HCT116 (cell line): ENCODE measurements around the gene CREB3L1. TPM values are rescaled to one million over a fixed set of nuclear protein-coding genes. Genes with fewer than 3 reads are reported as not detected.

Experiments used
- ATAC-seq: fragments of 200-7000 bp; cut with Tn5 transposase; 2 replicates; pipeline ENCODE4 v1.9.1; 2020; ENCODE audit warnings: mild to moderate bottlenecking, moderate library complexity
- BruUV-seq: library from RNA; stranded (reverse); fragments of 400-500 nt; replicated peaks from 2 replicates; lab custom pipeline; 2021; lab: Mats Ljungman, UMichigan
- CTCF ChIA-PET: fragments of 300-600 bp; sonication (Branson Sonifier 250); formaldehyde crosslinking; loops from one replicate; lab custom pipeline; 2021; ENCODE audit warnings: antibody characterized with exemption; lab: Charles Lee
- POLR2A ChIA-PET: fragments of 300-600, 350-600 bp; sonication (Branson Sonifier 250); formaldehyde crosslinking; loops from one replicate; lab custom pipeline; 2021; ENCODE audit warnings: antibody characterized with exemption; lab: Charles Lee
- RAD21 ChIA-PET, 2 experiments: fragments of 300-600 bp; sonication (Branson Sonifier 250); formaldehyde crosslinking; loops; one replicate each; lab custom pipeline; 2023; ENCODE audit warnings: low total read pairs in 2 of 2; ENCODE audit not compliant: uncharacterized antibody in 2 of 2, unreplicated experiment in 2 of 2, low non-redundant PET in 1 of 2; lab: Charles Lee
- DNase-seq: peaks from one replicate; pipeline ENCODE4 v3.0.0-alpha.2; 2010; ENCODE audit warnings: low read depth, low spot score
- H2AFZ ChIP-seq: fragments of 200-600 bp; shearing (Covaris generic), sonication (generic); 2 replicates; pipeline ENCODE4 v1.6.1; 2017; ENCODE audit warnings: low read depth, mixed run types, mixed read lengths, antibody characterized with exemption, low read length; ENCODE audit not compliant: poor library complexity, severe bottlenecking
- H3K27ac ChIP-seq: 2 replicates; pipeline ENCODE4 v1.5.1; 2012; ENCODE audit warnings: low read depth, low read length
- H3K27me3 ChIP-seq: fragments of 200-600 bp; sonication (generic); 2 replicates; pipeline ENCODE4 v1.6.1; 2016; ENCODE audit warnings: mixed run types, low read length, mixed read lengths; ENCODE audit not compliant: insufficient read depth
- H3K36me3 ChIP-seq, 2 experiments: fragments of 200-500 bp in 1 of 2; fragments of 200-600 bp in 1 of 2; sonication (Bioruptor generic) in 1 of 2; sonication (generic) in 1 of 2; 2 replicates each; pipeline versions ENCODE4 v1.5.1 to v1.6.1; 2014 to 2016; ENCODE audit warnings: low read length in 2 of 2, inconsistent platforms in 1 of 2, mixed read lengths in 1 of 2, mixed run types in 1 of 2; ENCODE audit not compliant: insufficient read depth in 2 of 2, control insufficient read depth in 1 of 2
- H3K4me1 ChIP-seq, 2 experiments: fragments of 200-600 bp in 1 of 2; sonication (generic) in 1 of 2; 2 replicates each; pipeline versions ENCODE4 v1.5.1 to v1.6.1; 2012 to 2017; ENCODE audit warnings: low read length in 2 of 2, inconsistent platforms in 1 of 2, mild to moderate bottlenecking in 1 of 2, mixed read lengths in 1 of 2, mixed run types in 1 of 2, moderate library complexity in 1 of 2; ENCODE audit not compliant: insufficient read depth in 2 of 2, control insufficient read depth in 1 of 2
- H3K4me2 ChIP-seq: fragments of 200-600 bp; sonication (generic); 2 replicates; pipeline ENCODE4 v1.6.1; 2017; ENCODE audit warnings: mixed run types, low read length, mixed read lengths
- H3K4me3 ChIP-seq, 2 experiments: fragments of 200-600 bp in 1 of 2; sonication (generic) in 1 of 2; replicated peaks in 1 of 2; 2 replicates each; pipeline ENCODE4 v1.5.1; 2011 to 2016; ENCODE audit warnings: low read length in 2 of 2, control low read depth in 1 of 2, low read depth in 1 of 2, mild to moderate bottlenecking in 1 of 2, mixed read lengths in 1 of 2, mixed run types in 1 of 2
- H3K79me2 ChIP-seq: fragments of 200-600 bp; sonication (generic); 2 replicates; pipeline ENCODE4 v1.6.1; 2017; ENCODE audit warnings: mild to moderate bottlenecking, mixed run types, low read length, moderate library complexity, mixed read lengths; ENCODE audit not compliant: insufficient read depth
- H3K9ac ChIP-seq: fragments of 200-600 bp; sonication (generic); 2 replicates; pipeline ENCODE4 v1.6.1; 2016; ENCODE audit warnings: low read length, mixed read lengths
- H3K9me2 ChIP-seq: fragments of 200-600 bp; sonication (generic), shearing (Covaris generic); 2 replicates; pipeline ENCODE4 v1.6.1; 2017; ENCODE audit warnings: mixed run types, mild to moderate bottlenecking, moderate library complexity; ENCODE audit not compliant: insufficient read depth
- H3K9me3 ChIP-seq, 2 experiments: fragments of 200-500 bp in 1 of 2; fragments of 200-600 bp in 1 of 2; sonication (Bioruptor generic) in 1 of 2; sonication (generic) in 1 of 2; 2 replicates each; pipeline ENCODE4 v1.6.1; 2014 to 2017; ENCODE audit warnings: low read length in 2 of 2, mixed read lengths in 2 of 2, inconsistent platforms in 1 of 2, low read depth in 1 of 2, mild to moderate bottlenecking in 1 of 2, mixed run types in 1 of 2, moderate library complexity in 1 of 2; ENCODE audit not compliant: control insufficient read depth in 1 of 2, insufficient read depth in 1 of 2
- H4K20me1 ChIP-seq: fragments of 200-600 bp; sonication (generic), shearing (Covaris generic); 2 replicates; pipeline ENCODE4 v1.6.1; 2017; ENCODE audit warnings: mixed run types, mild to moderate bottlenecking, moderate library complexity; ENCODE audit not compliant: insufficient read depth
- CBX3 ChIP-seq: IDR thresholded peaks from 2 replicates; pipeline ENCODE4 v1.6.1; 2012; ENCODE audit warnings: low read depth
- CEBPB ChIP-seq: IDR thresholded peaks from 2 replicates; pipeline ENCODE4 v1.6.1; 2012; ENCODE audit warnings: low read depth
- FOSL1 ChIP-seq: IDR thresholded peaks from 2 replicates; pipeline ENCODE4 v1.6.1; 2012; ENCODE audit warnings: low read depth
- JUND ChIP-seq: IDR thresholded peaks from 2 replicates; pipeline ENCODE4 v1.6.1; 2012
- POLR2A ChIP-seq: IDR thresholded peaks from 2 replicates; pipeline ENCODE4 v1.7.0; 2011; ENCODE audit warnings: borderline replicate concordance; ENCODE audit not compliant: insufficient read depth, insufficient read length; ENCODE audit errors: extremely low read depth
- POLR2AphosphoS5 ChIP-seq: IDR thresholded peaks from 2 replicates; pipeline ENCODE4 v1.6.1; 2011; ENCODE audit warnings: mild to moderate bottlenecking, low read depth, low read length, moderate library complexity
- RAD21 ChIP-seq: IDR thresholded peaks from 2 replicates; pipeline ENCODE4 v1.6.1; 2012; ENCODE audit warnings: low read depth, mild to moderate bottlenecking
- SIN3A ChIP-seq: IDR thresholded peaks from 2 replicates; pipeline ENCODE4 v1.6.1; 2012; ENCODE audit warnings: low read depth
- TCF7L2 ChIP-seq: IDR thresholded peaks from 2 replicates; pipeline ENCODE4 v1.7.0; 2011; ENCODE audit warnings: borderline replicate concordance, inconsistent platforms; ENCODE audit not compliant: insufficient read depth, insufficient read length; ENCODE audit errors: extremely low read depth
- YY1 ChIP-seq: IDR thresholded peaks from 2 replicates; pipeline ENCODE4 v1.6.1; 2011; ENCODE audit warnings: low read length, low read depth, moderate library complexity, mild to moderate bottlenecking; ENCODE audit not compliant: insufficient replicate concordance; ENCODE audit errors: extremely low read depth
- ZFX ChIP-seq: fragments of 450-650 bp; IDR thresholded peaks from 2 replicates; pipeline ENCODE4 v1.6.1; 2017
- intact Hi-C: fragments of 100-400 bp; cut with micrococcal nuclease; formaldehyde crosslinking; loops from 2 replicates; pipeline ENCODE4 v1.10.0; 2022
- total RNA-seq: library from RNA; stranded (reverse); gene quantifications from one replicate; pipeline ENCODE4 v1.2.1, GENCODE V29; 2021; ENCODE audit not compliant: unreplicated experiment
- TF ChIP-seq, protein P1 (sequence below): IDR thresholded peaks from 2 replicates; pipeline ENCODE4 v1.6.1; 2012
- TF ChIP-seq, protein P2 (sequence below): IDR thresholded peaks from 2 replicates; pipeline ENCODE4 v1.6.1; 2011; ENCODE audit warnings: mild to moderate bottlenecking, low read length, moderate library complexity; ENCODE audit not compliant: insufficient replicate concordance; ENCODE audit errors: extremely low read depth
- TF ChIP-seq, protein P3 (sequence below), 3 experiments: fragments of 200-600 bp in 1 of 3; sonication (generic) in 1 of 3; IDR thresholded peaks in 2 of 3; conservative IDR thresholded peaks in 1 of 3; 2 replicates each; pipeline ENCODE4 v1.5.1; 2012 to 2017; ENCODE audit warnings: low read depth in 2 of 3, low read length in 2 of 3, antibody characterized with exemption in 1 of 3, borderline replicate concordance in 1 of 3, control low read depth in 1 of 3, mild to moderate bottlenecking in 1 of 3, mixed read lengths in 1 of 3, mixed run types in 1 of 3, moderate library complexity in 1 of 3; ENCODE audit not compliant: insufficient read depth in 1 of 3

The CREB3L1 gene
- total RNA-seq, 1 experiment from 2014 or later, result 0.37 TPM

DNA sequence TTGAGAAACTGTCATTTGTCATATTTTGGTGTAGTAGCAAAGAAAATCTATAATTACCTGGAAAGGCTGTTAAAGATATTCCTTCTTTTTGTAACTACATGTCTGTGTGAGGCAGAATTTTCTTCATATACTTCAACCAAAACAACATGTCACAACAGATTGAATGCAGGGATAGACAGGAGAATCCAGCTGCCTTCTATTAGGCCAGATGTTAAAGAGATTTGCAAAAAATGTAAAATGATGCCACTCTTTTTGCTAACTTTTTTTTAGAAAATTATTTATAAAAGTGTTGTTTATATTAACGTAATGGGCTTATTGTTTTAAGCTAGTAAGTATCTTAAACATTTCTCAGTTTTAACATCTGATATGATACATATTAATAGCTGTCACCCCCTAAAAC, 82.5 kb downstream of the CREB3L1 start:
- POLR2A ChIA-PET, result interaction anchor here (0.6 kb wide), 1 partner anchor 239 kb away, joined by 5 read pairs; no protein-coding TSS in a partner anchor
- H3K4me2 ChIP-seq, result no peak overlapping the region
- TF ChIP-seq CEBPB, result no peak
- no peak for TF ChIP-seq FOSL1
- no peak for TF ChIP-seq POLR2A
- no peak for TF ChIP-seq SIN3A
- TF ChIP-seq YY1, result no peak
- TF ChIP-seq ZFX, result no peak
- no peak for TF ChIP-seq JUND
- no peak for TF ChIP-seq TCF7L2
- no peak for TF ChIP-seq CBX3
- no peaks in the 10 kb centered on the region for H4K20me1 ChIP-seq
- no peaks in the 10 kb centered on the region for H3K27me3 ChIP-seq
- DNase-seq, result no peak
- no peak overlapping the region for H3K4me3 ChIP-seq
- no peak overlapping the region for H3K27ac ChIP-seq
- H3K9me3 ChIP-seq, result no peaks in the 10 kb centered on the region
- peaks cover 68% of the 10 kb centered on the region for H3K79me2 ChIP-seq
- no peak for ATAC-seq
- peaks cover 20 to 40% of the 10 kb centered on the region in 2 experiments for H3K4me1 ChIP-seq
- RAD21 ChIA-PET, result no interaction called here
- intact Hi-C loops, result no loop called here
- H3K9ac ChIP-seq, result no peak overlapping the region
- H3K36me3 ChIP-seq, result no peaks in the 10 kb centered on the region
- H3K9me2 ChIP-seq, result no peaks in the 10 kb centered on the region
- no peak overlapping the region for H2AFZ ChIP-seq
- CTCF ChIA-PET, result interaction anchor here (1.0 to 2.5 kb wide), 4 partner anchors 7 to 111 kb away, joined by 3 to 10 read pairs (median 4); partner anchors contain the start of gene DGKZ
- no TSS peak for BruUV-seq

GRCh38 chr11:46360878-46361277, 83.4 kb downstream of the CREB3L1 start:
- intact Hi-C loops, result no loop called here
- H3K79me2 ChIP-seq, result peaks cover 69% of the 10 kb centered on the region
- H3K9ac ChIP-seq, result no peak overlapping the region
- H3K4me2 ChIP-seq, result no peak overlapping the region
- DNase-seq (no peak), ATAC-seq (no peak)
- BruUV-seq, result no TSS peak
- POLR2A ChIA-PET, result interaction anchor here (0.6 to 0.8 kb wide), 2 partner anchors 117 to 240 kb away, joined by 3 to 5 read pairs; no protein-coding TSS in a partner anchor
- RAD21 ChIA-PET, result no interaction called here
- no peaks in the 10 kb centered on the region for H3K27me3 ChIP-seq
- no peak overlapping the region for H2AFZ ChIP-seq
- no peaks in the 10 kb centered on the region for H3K9me3 ChIP-seq
- no peak overlapping the region; the same call in 1 of the 2 replicates for H3K27ac ChIP-seq
- no peaks in the 10 kb centered on the region for H3K9me2 ChIP-seq
- H3K4me1 ChIP-seq, result peaks cover 20 to 40% of the 10 kb centered on the region in 2 experiments
- H3K4me3 ChIP-seq, result no peak overlapping the region
- H4K20me1 ChIP-seq, result no peaks in the 10 kb centered on the region
- CTCF ChIA-PET, result interaction anchor here (1.0 to 2.5 kb wide), 4 partner anchors 8 to 112 kb away, joined by 3 to 10 read pairs (median 4); partner anchors contain the start of gene DGKZ
- no peaks in the 10 kb centered on the region for H3K36me3 ChIP-seq
- TF ChIP-seq, protein P1, sequence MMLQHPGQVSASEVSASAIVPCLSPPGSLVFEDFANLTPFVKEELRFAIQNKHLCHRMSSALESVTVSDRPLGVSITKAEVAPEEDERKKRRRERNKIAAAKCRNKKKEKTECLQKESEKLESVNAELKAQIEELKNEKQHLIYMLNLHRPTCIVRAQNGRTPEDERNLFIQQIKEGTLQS, result no peak
- TF ChIP-seq ZFX, result no peak
- TF ChIP-seq, protein P2, sequence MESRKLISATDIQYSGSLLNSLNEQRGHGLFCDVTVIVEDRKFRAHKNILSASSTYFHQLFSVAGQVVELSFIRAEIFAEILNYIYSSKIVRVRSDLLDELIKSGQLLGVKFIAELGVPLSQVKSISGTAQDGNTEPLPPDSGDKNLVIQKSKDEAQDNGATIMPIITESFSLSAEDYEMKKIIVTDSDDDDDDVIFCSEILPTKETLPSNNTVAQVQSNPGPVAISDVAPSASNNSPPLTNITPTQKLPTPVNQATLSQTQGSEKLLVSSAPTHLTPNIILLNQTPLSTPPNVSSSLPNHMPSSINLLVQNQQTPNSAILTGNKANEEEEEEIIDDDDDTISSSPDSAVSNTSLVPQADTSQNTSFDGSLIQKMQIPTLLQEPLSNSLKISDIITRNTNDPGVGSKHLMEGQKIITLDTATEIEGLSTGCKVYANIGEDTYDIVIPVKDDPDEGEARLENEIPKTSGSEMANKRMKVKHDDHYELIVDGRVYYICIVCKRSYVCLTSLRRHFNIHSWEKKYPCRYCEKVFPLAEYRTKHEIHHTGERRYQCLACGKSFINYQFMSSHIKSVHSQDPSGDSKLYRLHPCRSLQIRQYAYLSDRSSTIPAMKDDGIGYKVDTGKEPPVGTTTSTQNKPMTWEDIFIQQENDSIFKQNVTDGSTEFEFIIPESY, result no peak
- TF ChIP-seq, protein P3, sequence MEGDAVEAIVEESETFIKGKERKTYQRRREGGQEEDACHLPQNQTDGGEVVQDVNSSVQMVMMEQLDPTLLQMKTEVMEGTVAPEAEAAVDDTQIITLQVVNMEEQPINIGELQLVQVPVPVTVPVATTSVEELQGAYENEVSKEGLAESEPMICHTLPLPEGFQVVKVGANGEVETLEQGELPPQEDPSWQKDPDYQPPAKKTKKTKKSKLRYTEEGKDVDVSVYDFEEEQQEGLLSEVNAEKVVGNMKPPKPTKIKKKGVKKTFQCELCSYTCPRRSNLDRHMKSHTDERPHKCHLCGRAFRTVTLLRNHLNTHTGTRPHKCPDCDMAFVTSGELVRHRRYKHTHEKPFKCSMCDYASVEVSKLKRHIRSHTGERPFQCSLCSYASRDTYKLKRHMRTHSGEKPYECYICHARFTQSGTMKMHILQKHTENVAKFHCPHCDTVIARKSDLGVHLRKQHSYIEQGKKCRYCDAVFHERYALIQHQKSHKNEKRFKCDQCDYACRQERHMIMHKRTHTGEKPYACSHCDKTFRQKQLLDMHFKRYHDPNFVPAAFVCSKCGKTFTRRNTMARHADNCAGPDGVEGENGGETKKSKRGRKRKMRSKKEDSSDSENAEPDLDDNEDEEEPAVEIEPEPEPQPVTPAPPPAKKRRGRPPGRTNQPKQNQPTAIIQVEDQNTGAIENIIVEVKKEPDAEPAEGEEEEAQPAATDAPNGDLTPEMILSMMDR (IDR thresholded peaks at IDR 0.05 in 2 of 3, conservative IDR thresholded peaks at IDR 0.05 in 1 of 3; ENCODE audit: borderline replicate concordance in 1 of 3, insufficient read depth in 1 of 3, low read depth in 2 of 3, low read length in 2 of 3), result no peak
- no peak for TF ChIP-seq CEBPB
- no peak for TF ChIP-seq JUND
- no peak for TF ChIP-seq RAD21
- TF ChIP-seq POLR2AphosphoS5, result no peak
